HepG2 (cell line): ENCODE data around the gene GPATCH3. TPM values are rescaled to one million over a fixed set of nuclear protein-coding genes. Genes with fewer than 3 reads are reported as not detected.

Experiments used
- CBFB ChIP-seq: sonication (generic); formaldehyde crosslinking; IDR thresholded peaks from 2 replicates; pipeline ENCODE4 v1.4.0; 2020; ENCODE audit warnings: missing genetic modification reagents
- DMTF1 ChIP-seq: sonication (generic); formaldehyde crosslinking; IDR thresholded peaks from 2 replicates; pipeline ENCODE4 v1.4.0; 2020; ENCODE audit warnings: mild to moderate bottlenecking, missing genetic modification reagents
- E2F5 ChIP-seq: sonication (generic); formaldehyde crosslinking; conservative IDR thresholded peaks from 2 replicates; pipeline ENCODE4 v1.4.0; 2020; ENCODE audit warnings: missing genetic modification reagents
- ETV6 ChIP-seq: sonication (generic); formaldehyde crosslinking; conservative IDR thresholded peaks from 2 replicates; pipeline ENCODE4 v1.4.0; 2020; ENCODE audit warnings: missing genetic modification reagents
- FOXK2 ChIP-seq: fragments of 450-650 bp; IDR thresholded peaks from 2 replicates; pipeline ENCODE4 v1.6.1; 2016
- GABPB1 ChIP-seq: IDR thresholded peaks from 2 replicates; pipeline ENCODE4 v1.6.1; 2016; ENCODE audit warnings: mild to moderate bottlenecking, missing genetic modification reagents, moderate library complexity, missing compliant biosample characterization
- GATA4 ChIP-seq: sonication (generic); IDR thresholded peaks from 2 replicates; pipeline ENCODE4 v1.6.1; 2016; ENCODE audit warnings: antibody characterized with exemption, low read depth, borderline replicate concordance
- HMG20B ChIP-seq: conservative IDR thresholded peaks from 2 replicates; pipeline ENCODE4 v1.6.1; 2016; ENCODE audit warnings: missing genetic modification reagents, missing compliant biosample characterization
- HNF1B ChIP-seq: sonication (generic); formaldehyde crosslinking; IDR thresholded peaks from 2 replicates; pipeline ENCODE4 v1.5.1; 2020; ENCODE audit warnings: mild to moderate bottlenecking, moderate library complexity, missing genetic modification reagents
- HOXA9 ChIP-seq: sonication (generic); formaldehyde crosslinking; IDR thresholded peaks from 2 replicates; pipeline ENCODE4 v1.8.1; 2022; ENCODE audit warnings: missing genetic modification reagents, mild to moderate bottlenecking, moderate library complexity, borderline replicate concordance
- KDM5A ChIP-seq: fragments of 200-600 bp; sonication (generic); IDR thresholded peaks from 2 replicates; pipeline ENCODE4 v1.7.0; 2018; ENCODE audit warnings: antibody characterized with exemption, mild to moderate bottlenecking, low read length, borderline replicate concordance
- NCOR1 ChIP-seq: fragments of 200-600 bp; sonication (generic); IDR thresholded peaks from 2 replicates; pipeline ENCODE4 v1.7.0; 2017; ENCODE audit warnings: antibody characterized with exemption, low read length, borderline replicate concordance
- NFIC ChIP-seq: IDR thresholded peaks from 2 replicates; pipeline ENCODE4 v1.6.1; 2012; ENCODE audit warnings: mild to moderate bottlenecking, low read length, inconsistent platforms
- PAF1 ChIP-seq: IDR thresholded peaks from 2 replicates; pipeline ENCODE4 v1.6.1; 2016; ENCODE audit warnings: missing genetic modification reagents, missing compliant biosample characterization
- PPARG ChIP-seq: conservative IDR thresholded peaks from 2 replicates; pipeline ENCODE4 v1.6.1; 2016; ENCODE audit warnings: missing biosample characterization, missing genetic modification reagents
- RARA ChIP-seq: IDR thresholded peaks from 2 replicates; pipeline ENCODE4 v1.6.1; 2016; ENCODE audit warnings: missing genetic modification reagents, missing compliant biosample characterization
- RORA ChIP-seq: sonication (generic); formaldehyde crosslinking; IDR thresholded peaks from 2 replicates; pipeline ENCODE4 v1.5.0; 2020; ENCODE audit warnings: mild to moderate bottlenecking, missing genetic modification reagents, moderate library complexity
- SMAD1 ChIP-seq: sonication (generic); formaldehyde crosslinking; IDR thresholded peaks from 2 replicates; pipeline ENCODE4 v1.4.0; 2020; ENCODE audit warnings: missing genetic modification reagents, low read depth, mild to moderate bottlenecking, borderline replicate concordance
- SOX5 ChIP-seq: IDR thresholded peaks from 2 replicates; pipeline ENCODE4 v1.6.1; 2016; ENCODE audit warnings: borderline replicate concordance
- YEATS4 ChIP-seq: sonication (generic); formaldehyde crosslinking; IDR thresholded peaks from 2 replicates; pipeline ENCODE4 v1.4.0; 2020; ENCODE audit warnings: missing genetic modification reagents, borderline replicate concordance
- ZNF101 ChIP-seq: sonication (generic); formaldehyde crosslinking; IDR thresholded peaks from 2 replicates; pipeline ENCODE4 v1.4.0; 2020; ENCODE audit warnings: mild to moderate bottlenecking, low read depth, missing genetic modification reagents, borderline replicate concordance
- ZNF253 ChIP-seq: sonication (generic); formaldehyde crosslinking; IDR thresholded peaks from 2 replicates; pipeline ENCODE4 v1.8.0; 2022; ENCODE audit warnings: mild to moderate bottlenecking, missing genetic modification reagents, borderline replicate concordance
- ZNF33A ChIP-seq: sonication (generic); formaldehyde crosslinking; IDR thresholded peaks from 2 replicates; pipeline ENCODE4 v1.5.1; 2020; ENCODE audit warnings: missing genetic modification reagents, mild to moderate bottlenecking, moderate library complexity, borderline replicate concordance
- ZNF703 ChIP-seq: sonication (generic); formaldehyde crosslinking; IDR thresholded peaks from 2 replicates; pipeline ENCODE4 v1.5.1; 2020; ENCODE audit warnings: missing genetic modification reagents, mild to moderate bottlenecking, moderate library complexity, borderline replicate concordance
- ZNF720 ChIP-seq: sonication (generic); formaldehyde crosslinking; IDR thresholded peaks from 2 replicates; pipeline ENCODE4 v1.4.0; 2020; ENCODE audit warnings: missing genetic modification reagents
- ZNF75D ChIP-seq: sonication (generic); formaldehyde crosslinking; IDR thresholded peaks from 2 replicates; pipeline ENCODE4 v1.8.1; 2023; ENCODE audit warnings: missing genetic modification reagents, mild to moderate bottlenecking, borderline replicate concordance
- ZNF781 ChIP-seq: sonication (generic); formaldehyde crosslinking; IDR thresholded peaks from 2 replicates; pipeline ENCODE4 v1.5.1; 2020; ENCODE audit warnings: borderline replicate concordance, mild to moderate bottlenecking, missing genetic modification reagents; ENCODE audit errors: not compliant biosample characterization
- ZNF788 ChIP-seq: sonication (generic); formaldehyde crosslinking; IDR thresholded peaks from 2 replicates; pipeline ENCODE4 v1.5.0; 2020; ENCODE audit warnings: mild to moderate bottlenecking, missing genetic modification reagents, borderline replicate concordance
- polyA plus RNA-seq, 8 experiments: library from polyadenylated mRNA; depleted of rRNA in 3 of 8; stranded (reverse) in 7 of 8; unstranded in 1 of 8; fragments of >200 nt; fragmentation: Illumina TruSeq in 4 of 8; extraction: Trizol in 4 of 8; gene quantifications; 2 replicates each; pipeline versions ENCODE4 v1.2.1 to v1.2.3, GENCODE V29; 2011 to 2016; ENCODE audit warnings: low read depth in 4 of 8, missing spikeins in 1 of 8, mixed read lengths in 1 of 8; ENCODE audit not compliant: insufficient read depth in 1 of 8
- total RNA-seq, 5 experiments: library from RNA; depleted of rRNA; stranded (reverse); fragments of >200 nt; fragmentation: Illumina TruSeq; extraction: Trizol; gene quantifications; 2 replicates each; pipeline ENCODE4 v1.2.3, GENCODE V29; 2016; ENCODE audit warnings: low read depth in 1 of 5

Gene GPATCH3
- total and polyA plus RNA-seq, 2 of the 13 experiments (the other 11 are each of a cell fraction or from before 2014, with no cell fraction given), result 8.3 to 11.0 TPM

DNA sequence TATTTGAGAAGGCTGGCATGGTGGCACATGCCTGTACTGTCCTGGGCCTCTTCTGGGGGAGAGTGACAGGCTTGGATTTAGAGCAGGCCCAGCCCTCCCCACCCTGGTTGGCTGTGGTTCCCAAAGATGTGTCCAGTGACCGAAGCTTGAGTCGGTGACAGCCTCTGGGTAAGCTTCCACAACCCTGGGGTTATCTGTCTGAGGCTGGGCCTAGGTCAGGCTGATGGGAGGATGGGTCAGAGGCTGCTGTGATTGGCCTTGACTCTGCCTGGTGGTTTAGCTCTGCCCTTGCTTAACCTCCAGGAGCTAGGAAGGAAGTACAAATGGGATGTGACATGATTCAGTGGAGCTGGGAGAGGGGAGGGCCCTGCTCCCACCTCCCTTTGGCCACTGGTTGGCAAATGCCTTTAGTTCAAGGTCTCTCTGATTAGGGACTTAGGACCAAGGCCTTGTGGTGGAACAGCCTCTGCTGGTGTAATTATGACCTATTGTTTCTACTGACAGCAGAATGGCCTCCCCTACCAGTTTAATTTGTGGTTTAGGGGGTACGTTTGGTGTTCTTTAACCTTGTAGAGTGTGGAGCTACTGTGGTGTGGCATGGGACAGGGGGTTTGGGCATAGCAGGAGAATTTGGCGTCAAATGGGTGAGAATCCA is 37.9 kb upstream of the GPATCH3 start (continued):
- TF ChIP-seq HNF1B (CRISPR knock-in tag) (peak; percentile 98), NFIC (peak; percentile 64; the same call in 1 of the 2 replicates), KDM5A (no peak), ZNF101 (no peak), ZNF788 (CRISPR knock-in tag) (peak; percentile 65; the same call in 1 of the 2 replicates), ZNF781 (CRISPR knock-in tag) (no peak), PPARG (peak; percentile 90), SMAD1 (CRISPR knock-in tag) (peak; percentile 92; the same call in 1 of the 2 replicates), DMTF1 (CRISPR knock-in tag) (no peak), ZNF75D (no peak), ETV6 (CRISPR knock-in tag) (no peak), HOXA9 (CRISPR knock-in tag) (no peak), HMG20B (CRISPR knock-in tag) (peak; percentile 89; the same call in 1 of the 2 replicates), RARA (CRISPR knock-in tag) (peak; percentile 99), ZNF703 (CRISPR knock-in tag) (no peak), PAF1 (CRISPR knock-in tag) (no peak), GATA4 (peak; percentile 74), RORA (CRISPR knock-in tag) (no peak), FOXK2 (no peak), E2F5 (CRISPR knock-in tag) (no peak), CBFB (CRISPR knock-in tag) (peak; percentile 85), SOX5 (peak; percentile 91), GABPB1 (CRISPR knock-in tag) (peak; percentile 67), ZNF33A (CRISPR knock-in tag) (no peak), NCOR1 (peak; percentile 92), YEATS4 (CRISPR knock-in tag) (peak; percentile 80), ZNF720 (CRISPR knock-in tag) (no peak), ZNF253 (no peak)
